ENCODE measurements around the gene SRGAP3.

Gene SRGAP3

DNA sequence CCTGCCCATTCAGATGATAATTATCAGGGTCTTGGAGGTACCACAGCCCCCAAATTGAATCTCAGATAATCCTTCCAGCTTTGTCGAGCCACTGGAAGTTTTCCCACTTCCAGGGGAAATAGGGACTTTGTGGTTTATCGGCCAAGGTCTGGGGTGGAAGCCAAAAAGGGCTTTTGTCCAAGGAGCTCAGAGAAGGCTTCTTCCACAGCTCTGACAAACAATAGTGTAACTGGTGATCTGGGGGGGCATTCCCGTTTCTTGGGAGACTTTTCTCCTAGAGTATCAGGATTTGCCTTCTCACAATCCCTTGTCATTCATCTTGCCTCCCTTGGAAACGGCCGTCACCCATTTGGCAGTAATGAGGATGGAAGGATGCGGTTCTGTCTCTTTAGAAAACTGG lies 18.4 kb downstream of the SRGAP3 start:
- no peaks in the 10 kb centered on the region for H4K20me1 ChIP-seq (ENCODE audit: insufficient read depth)
- no peaks in the 10 kb centered on the region for H3K79me2 ChIP-seq (ENCODE audit: insufficient read depth, low read depth)
- no peaks in the 10 kb centered on the region for H3K36me3 ChIP-seq (ENCODE audit: insufficient read depth)
- H3K4me2 ChIP-seq, result no peak overlapping the region
- H3K27me3 ChIP-seq (ENCODE audit: insufficient read depth, low read depth), result no peaks in the 10 kb centered on the region
- no peak overlapping the region for H2AFZ ChIP-seq (ENCODE audit: low read depth)
- no peak overlapping the region for H3K4me3 ChIP-seq (IDR thresholded peaks at IDR 0.05; ENCODE audit: insufficient read depth, low read depth, low read length)
- H3K4me1 ChIP-seq (ENCODE audit: low read depth, poor library complexity, severe bottlenecking), result no peaks in the 10 kb centered on the region
- no peak overlapping the region for H3K9ac ChIP-seq
- no peak overlapping the region for H3K27ac ChIP-seq
- TF ChIP-seq, protein P1, sequence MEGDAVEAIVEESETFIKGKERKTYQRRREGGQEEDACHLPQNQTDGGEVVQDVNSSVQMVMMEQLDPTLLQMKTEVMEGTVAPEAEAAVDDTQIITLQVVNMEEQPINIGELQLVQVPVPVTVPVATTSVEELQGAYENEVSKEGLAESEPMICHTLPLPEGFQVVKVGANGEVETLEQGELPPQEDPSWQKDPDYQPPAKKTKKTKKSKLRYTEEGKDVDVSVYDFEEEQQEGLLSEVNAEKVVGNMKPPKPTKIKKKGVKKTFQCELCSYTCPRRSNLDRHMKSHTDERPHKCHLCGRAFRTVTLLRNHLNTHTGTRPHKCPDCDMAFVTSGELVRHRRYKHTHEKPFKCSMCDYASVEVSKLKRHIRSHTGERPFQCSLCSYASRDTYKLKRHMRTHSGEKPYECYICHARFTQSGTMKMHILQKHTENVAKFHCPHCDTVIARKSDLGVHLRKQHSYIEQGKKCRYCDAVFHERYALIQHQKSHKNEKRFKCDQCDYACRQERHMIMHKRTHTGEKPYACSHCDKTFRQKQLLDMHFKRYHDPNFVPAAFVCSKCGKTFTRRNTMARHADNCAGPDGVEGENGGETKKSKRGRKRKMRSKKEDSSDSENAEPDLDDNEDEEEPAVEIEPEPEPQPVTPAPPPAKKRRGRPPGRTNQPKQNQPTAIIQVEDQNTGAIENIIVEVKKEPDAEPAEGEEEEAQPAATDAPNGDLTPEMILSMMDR (conservative IDR thresholded peaks at IDR 0.05; ENCODE audit: low read depth, low read length), result no peak

DNA sequence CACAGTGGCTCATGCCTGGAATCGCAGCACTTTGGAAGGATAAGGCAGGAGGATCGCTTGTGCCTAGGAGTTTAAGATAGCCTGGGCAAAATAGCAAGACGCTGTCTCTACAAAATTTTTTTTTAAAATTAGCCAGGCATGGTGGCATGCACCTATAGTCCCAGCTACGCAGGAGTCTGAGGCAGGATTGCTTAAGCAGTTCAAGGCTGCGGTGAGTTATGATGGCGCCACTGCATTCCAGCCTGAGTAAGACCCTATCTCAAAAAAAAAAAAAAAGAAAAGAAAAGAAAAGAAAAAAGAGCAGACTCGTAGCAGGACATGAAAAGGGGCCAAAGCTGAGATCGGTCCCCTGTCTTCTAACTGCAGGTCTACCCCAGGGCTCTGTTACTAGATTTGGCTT lies 18.9 kb downstream of the SRGAP3 start:
- Histone ChIP-seq H3K27me3 (ENCODE audit: insufficient read depth, low read depth) (no peaks in the 10 kb centered on the region), H3K4me3 (IDR thresholded peaks at IDR 0.05; ENCODE audit: insufficient read depth, low read depth, low read length) (no peak overlapping the region), H3K4me1 (ENCODE audit: low read depth, poor library complexity, severe bottlenecking) (no peaks in the 10 kb centered on the region), H3K4me2 (no peak overlapping the region), H3K27ac (no peak overlapping the region), H3K36me3 (ENCODE audit: insufficient read depth) (no peaks in the 10 kb centered on the region), H2AFZ (ENCODE audit: low read depth) (no peak overlapping the region), H4K20me1 (ENCODE audit: insufficient read depth) (no peaks in the 10 kb centered on the region), H3K79me2 (ENCODE audit: insufficient read depth, low read depth) (no peaks in the 10 kb centered on the region), H3K9ac (no peak overlapping the region)
- TF ChIP-seq, protein P1 (conservative IDR thresholded peaks at IDR 0.05; ENCODE audit: low read depth, low read length), result no peak

DNA sequence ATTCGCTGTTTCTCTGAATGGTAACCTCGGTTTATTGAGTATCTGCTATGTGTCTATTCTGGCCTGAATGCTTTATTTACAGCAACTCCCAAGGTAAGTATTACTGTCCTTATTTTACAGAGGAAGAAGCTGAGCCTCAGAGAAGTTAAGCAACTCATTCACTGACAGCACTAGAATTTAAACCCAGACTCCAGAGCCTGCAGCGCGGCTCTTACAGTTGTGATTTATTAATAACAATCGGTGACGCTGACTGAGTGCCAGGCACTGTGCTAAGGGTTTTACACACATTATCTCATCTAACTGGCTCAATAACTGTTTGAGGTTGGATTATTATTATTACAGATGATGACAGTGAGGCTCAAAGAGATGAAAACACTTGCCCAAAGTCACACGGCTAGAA lies 19.6 kb downstream of the SRGAP3 start:
- H3K27ac ChIP-seq, result no peak overlapping the region
- TF ChIP-seq, protein P1 (conservative IDR thresholded peaks at IDR 0.05; ENCODE audit: low read depth, low read length), result no peak
- H3K9ac ChIP-seq, result no peak overlapping the region
- no peaks in the 10 kb centered on the region for H3K27me3 ChIP-seq (ENCODE audit: insufficient read depth, low read depth)
- no peaks in the 10 kb centered on the region for H4K20me1 ChIP-seq (ENCODE audit: insufficient read depth)
- H2AFZ ChIP-seq (ENCODE audit: low read depth), result no peak overlapping the region
- H3K79me2 ChIP-seq (ENCODE audit: insufficient read depth, low read depth), result no peaks in the 10 kb centered on the region
- no peaks in the 10 kb centered on the region for H3K36me3 ChIP-seq (ENCODE audit: insufficient read depth)
- no peak overlapping the region for H3K4me2 ChIP-seq
- no peaks in the 10 kb centered on the region for H3K4me1 ChIP-seq (ENCODE audit: low read depth, poor library complexity, severe bottlenecking)
- no peak overlapping the region for H3K4me3 ChIP-seq (IDR thresholded peaks at IDR 0.05; ENCODE audit: insufficient read depth, low read depth, low read length)

GRCh38 chr3:9229325-9229724 lies 20.1 kb downstream of the SRGAP3 start:
- Histone ChIP-seq H3K4me3 (IDR thresholded peaks at IDR 0.05; ENCODE audit: insufficient read depth, low read depth, low read length) (no peak overlapping the region), H3K9ac (no peak overlapping the region), H3K4me1 (ENCODE audit: low read depth, poor library complexity, severe bottlenecking) (no peaks in the 10 kb centered on the region), H3K27me3 (ENCODE audit: insufficient read depth, low read depth) (no peaks in the 10 kb centered on the region), H2AFZ (ENCODE audit: low read depth) (no peak overlapping the region), H3K36me3 (ENCODE audit: insufficient read depth) (no peaks in the 10 kb centered on the region), H3K79me2 (ENCODE audit: insufficient read depth, low read depth) (no peaks in the 10 kb centered on the region), H3K4me2 (no peak overlapping the region), H3K27ac (no peak overlapping the region), H4K20me1 (ENCODE audit: insufficient read depth) (no peaks in the 10 kb centered on the region)
- TF ChIP-seq, protein P1 (conservative IDR thresholded peaks at IDR 0.05; ENCODE audit: low read depth, low read length), result no peak

Data from KMS-11 (cell line).